GM12878 (cell line): Measurements from ENCODE around the gene RPL18. TPM values are rescaled to one million over a fixed set of nuclear protein-coding genes. Genes with fewer than 3 reads are reported as not detected.

ENCODE experiments used
- CBX5 ChIP-seq: sonication (generic); IDR thresholded peaks from 2 replicates; pipeline ENCODE4 v1.6.1; 2016; ENCODE audit warnings: low read depth, moderate library complexity, mild to moderate bottlenecking, inconsistent platforms
- EP300 ChIP-seq, 2 experiments: fragments of 150-350 bp in 1 of 2; IDR thresholded peaks; 2 replicates each; pipeline ENCODE4 v1.6.1; 2011 to 2012; ENCODE audit warnings: low read depth in 2 of 2, low read length in 2 of 2, borderline replicate concordance in 1 of 2, improper control_type of control experiment in 1 of 2, inconsistent platforms in 1 of 2; ENCODE audit not compliant: control insufficient read depth in 1 of 2
- HCFC1 ChIP-seq: fragments of 150-350 bp; IDR thresholded peaks from 2 replicates; pipeline ENCODE4 v1.6.1; 2014; ENCODE audit warnings: low read length
- IRF4 ChIP-seq: IDR thresholded peaks from 2 replicates; pipeline ENCODE4 v1.6.1; 2011; ENCODE audit warnings: low read depth, low read length
- MTA3 ChIP-seq: IDR thresholded peaks from 2 replicates; pipeline ENCODE4 v1.6.1; 2012; ENCODE audit warnings: low read length, inconsistent platforms, borderline replicate concordance
- RAD51 ChIP-seq: fragments of 450-650 bp; IDR thresholded peaks from 2 replicates; pipeline ENCODE4 v1.6.1; 2016; ENCODE audit warnings: moderate library complexity, mild to moderate bottlenecking, inconsistent platforms
- SIX5 ChIP-seq: IDR thresholded peaks from 2 replicates; pipeline ENCODE4 v1.6.1; 2011; ENCODE audit warnings: mild to moderate bottlenecking, low read depth, low read length, moderate library complexity; ENCODE audit not compliant: severe bottlenecking
- polyA plus RNA-seq, 11 experiments: library from polyadenylated mRNA; depleted of rRNA in 4 of 11; unstranded in 6 of 11; stranded (reverse) in 5 of 11; fragments of >200 nt; fragmentation: Nextera tagmentation in 4 of 11; fragmentation: Illumina TruSeq in 1 of 11; extraction: Ambion mirVana in 4 of 11; extraction: Trizol in 1 of 11; gene quantifications; 1 replicate in 1 of 11; 2 replicates in 10 of 11; pipeline versions ENCODE4 v1.2.1 to v1.2.3, GENCODE V29; 2011 to 2016; ENCODE audit warnings: inconsistent platforms in 2 of 11, missing spikeins in 2 of 11, low read depth in 1 of 11
- total RNA-seq, 4 experiments: library from RNA; depleted of rRNA in 3 of 4; stranded (reverse); fragments of >200 nt in 3 of 4; fragmentation: Illumina TruSeq in 1 of 4; extraction: Trizol in 1 of 4; gene quantifications; 2 replicates each; pipeline versions ENCODE4 v1.2.1 to v1.2.3, GENCODE V29; 2013 to 2021
- TF ChIP-seq, protein P1 (sequence below): IDR thresholded peaks from 2 replicates; pipeline ENCODE4 v1.6.1; 2012; ENCODE audit warnings: low read length, inconsistent platforms
- TF ChIP-seq, protein P2 (sequence below): IDR thresholded peaks from 2 replicates; pipeline ENCODE4 v1.6.1; 2011; ENCODE audit warnings: borderline replicate concordance, low read depth, mild to moderate bottlenecking, moderate library complexity, mixed read lengths, low read length; ENCODE audit not compliant: insufficient read depth; ENCODE audit errors: extremely low read length
- TF ChIP-seq, protein P3 (sequence below): fragments of 150-350 bp; IDR thresholded peaks from 2 replicates; pipeline ENCODE4 v1.6.1; 2016; ENCODE audit warnings: low read depth, low read length

The RPL18 gene
- total and polyA plus RNA-seq, 10 of the 15 experiments (the other 5 are each of a cell fraction or from before 2014, with no cell fraction given): 393 to 4,267 (median 2,019) TPM

DNA sequence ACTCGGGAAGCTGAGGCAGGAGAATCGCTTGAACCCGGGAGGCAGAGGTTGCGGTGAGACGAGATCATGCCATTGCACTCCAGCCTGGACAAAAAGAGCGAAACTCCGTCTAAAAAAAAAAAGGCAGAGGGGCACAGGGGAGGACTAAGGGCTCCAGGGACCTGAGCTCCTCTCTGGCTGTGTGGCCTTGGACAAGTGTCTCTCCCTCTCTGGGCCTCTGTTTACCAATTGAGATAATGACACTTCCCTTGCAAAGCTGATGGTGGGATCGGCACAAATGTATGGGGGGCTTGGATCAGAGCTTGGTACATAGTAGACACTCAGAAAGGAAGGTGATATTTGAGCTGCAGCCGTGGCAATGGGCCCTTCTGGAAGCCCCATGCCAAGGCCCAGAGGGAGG is 23.8 kb downstream of the RPL18 start (continued):
- no peak for TF ChIP-seq MTA3
- TF ChIP-seq CBX5: no peak
- no peak for TF ChIP-seq SIX5
- TF ChIP-seq, protein P1, sequence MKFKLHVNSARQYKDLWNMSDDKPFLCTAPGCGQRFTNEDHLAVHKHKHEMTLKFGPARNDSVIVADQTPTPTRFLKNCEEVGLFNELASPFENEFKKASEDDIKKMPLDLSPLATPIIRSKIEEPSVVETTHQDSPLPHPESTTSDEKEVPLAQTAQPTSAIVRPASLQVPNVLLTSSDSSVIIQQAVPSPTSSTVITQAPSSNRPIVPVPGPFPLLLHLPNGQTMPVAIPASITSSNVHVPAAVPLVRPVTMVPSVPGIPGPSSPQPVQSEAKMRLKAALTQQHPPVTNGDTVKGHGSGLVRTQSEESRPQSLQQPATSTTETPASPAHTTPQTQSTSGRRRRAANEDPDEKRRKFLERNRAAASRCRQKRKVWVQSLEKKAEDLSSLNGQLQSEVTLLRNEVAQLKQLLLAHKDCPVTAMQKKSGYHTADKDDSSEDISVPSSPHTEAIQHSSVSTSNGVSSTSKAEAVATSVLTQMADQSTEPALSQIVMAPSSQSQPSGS: no peak
- no peak for TF ChIP-seq EP300 (IDR thresholded peaks at IDR 0.05; ENCODE audit: borderline replicate concordance in 1 of 2, control insufficient read depth in 1 of 2, low read depth in 2 of 2, low read length in 2 of 2)
- TF ChIP-seq HCFC1: no peak
- TF ChIP-seq RAD51: no peak
- TF ChIP-seq, protein P2, sequence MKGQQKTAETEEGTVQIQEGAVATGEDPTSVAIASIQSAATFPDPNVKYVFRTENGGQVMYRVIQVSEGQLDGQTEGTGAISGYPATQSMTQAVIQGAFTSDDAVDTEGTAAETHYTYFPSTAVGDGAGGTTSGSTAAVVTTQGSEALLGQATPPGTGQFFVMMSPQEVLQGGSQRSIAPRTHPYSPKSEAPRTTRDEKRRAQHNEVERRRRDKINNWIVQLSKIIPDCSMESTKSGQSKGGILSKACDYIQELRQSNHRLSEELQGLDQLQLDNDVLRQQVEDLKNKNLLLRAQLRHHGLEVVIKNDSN: no peak
- no peak for TF ChIP-seq IRF4
- TF ChIP-seq, protein P3, sequence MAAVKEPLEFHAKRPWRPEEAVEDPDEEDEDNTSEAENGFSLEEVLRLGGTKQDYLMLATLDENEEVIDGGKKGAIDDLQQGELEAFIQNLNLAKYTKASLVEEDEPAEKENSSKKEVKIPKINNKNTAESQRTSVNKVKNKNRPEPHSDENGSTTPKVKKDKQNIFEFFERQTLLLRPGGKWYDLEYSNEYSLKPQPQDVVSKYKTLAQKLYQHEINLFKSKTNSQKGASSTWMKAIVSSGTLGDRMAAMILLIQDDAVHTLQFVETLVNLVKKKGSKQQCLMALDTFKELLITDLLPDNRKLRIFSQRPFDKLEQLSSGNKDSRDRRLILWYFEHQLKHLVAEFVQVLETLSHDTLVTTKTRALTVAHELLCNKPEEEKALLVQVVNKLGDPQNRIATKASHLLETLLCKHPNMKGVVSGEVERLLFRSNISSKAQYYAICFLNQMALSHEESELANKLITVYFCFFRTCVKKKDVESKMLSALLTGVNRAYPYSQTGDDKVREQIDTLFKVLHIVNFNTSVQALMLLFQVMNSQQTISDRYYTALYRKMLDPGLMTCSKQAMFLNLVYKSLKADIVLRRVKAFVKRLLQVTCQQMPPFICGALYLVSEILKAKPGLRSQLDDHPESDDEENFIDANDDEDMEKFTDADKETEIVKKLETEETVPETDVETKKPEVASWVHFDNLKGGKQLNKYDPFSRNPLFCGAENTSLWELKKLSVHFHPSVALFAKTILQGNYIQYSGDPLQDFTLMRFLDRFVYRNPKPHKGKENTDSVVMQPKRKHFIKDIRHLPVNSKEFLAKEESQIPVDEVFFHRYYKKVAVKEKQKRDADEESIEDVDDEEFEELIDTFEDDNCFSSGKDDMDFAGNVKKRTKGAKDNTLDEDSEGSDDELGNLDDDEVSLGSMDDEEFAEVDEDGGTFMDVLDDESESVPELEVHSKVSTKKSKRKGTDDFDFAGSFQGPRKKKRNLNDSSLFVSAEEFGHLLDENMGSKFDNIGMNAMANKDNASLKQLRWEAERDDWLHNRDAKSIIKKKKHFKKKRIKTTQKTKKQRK: no peak
